HT1080 (cell line): Measurements from ENCODE around the gene ECM2. TPM values are rescaled to one million over a fixed set of nuclear protein-coding genes. Genes with fewer than 3 reads are reported as not detected.

Experiments used
- DNase-seq: peaks from one replicate; pipeline ENCODE4 v3.0.0-alpha.2; 2015; ENCODE audit warnings: low read depth
- total RNA-seq: library from RNA; depleted of rRNA; stranded (reverse); fragments of >200 nt; shearing (Covaris generic); gene quantifications from 2 replicates; pipeline ENCODE4 v1.2.3, GENCODE V29; 2014

Gene ECM2
- total RNA-seq, 1 experiment from 2014 or later, result 0.11 TPM

GRCh38 chr9:92501671-92502393, 34.0 kb downstream of the ECM2 start:
- DNase-seq, result peak; percentile 20

- no peak for DNase-seq
Observed at GRCh38 chr9:92500725-92501124, 35.1 kb downstream of the ECM2 start.

- DNase-seq, result no peak
Observed at GRCh38 chr9:92499701-92500100, 36.1 kb downstream of the ECM2 start.

GRCh38 chr9:92496396-92497176, 39.2 kb downstream of the ECM2 start:
- DNase-seq, result no peak

GRCh38 chr9:92494856-92495255, 40.9 kb downstream of the ECM2 start:
- no peak for DNase-seq

GRCh38 chr9:92493749-92494387, 41.9 kb downstream of the ECM2 start:
- DNase-seq, result no peak

GRCh38 chr9:92492781-92493401, 42.9 kb downstream of the ECM2 start:
- DNase-seq, result no peak

GRCh38 chr9:92488681-92489550, 46.9 kb downstream of the ECM2 start:
- peak; percentile 58 for DNase-seq

- no peak for DNase-seq
Observed at GRCh38 chr9:92486371-92486770, 49.4 kb downstream of the ECM2 start.

GRCh38 chr9:92484563-92484962, 51.2 kb downstream of the ECM2 start:
- DNase-seq, result no peak

GRCh38 chr9:92483627-92484545, 51.9 kb downstream of the ECM2 start:
- no peak for DNase-seq

- DNase-seq, result no peak
Observed at GRCh38 chr9:92482805-92483204, 53.0 kb downstream of the ECM2 start.

GRCh38 chr9:92482329-92482728, 53.5 kb downstream of the ECM2 start, which contains the start of gene ASPN:
ASPN (minus strand) TSS chr9:92482506.
- DNase-seq, result no peak

- no peak for DNase-seq
Observed at GRCh38 chr9:92480986-92481633, 54.7 kb downstream of the ECM2 start.

GRCh38 chr9:92480291-92480771, 55.5 kb downstream of the ECM2 start:
- no peak for DNase-seq

GRCh38 chr9:92479346-92479745, 56.4 kb downstream of the ECM2 start:
- DNase-seq, result no peak

- no peak for DNase-seq
Observed at GRCh38 chr9:92478783-92479182, 57.0 kb downstream of the ECM2 start.

GRCh38 chr9:92476962-92477361, 58.8 kb downstream of the ECM2 start:
- DNase-seq, result no peak

- no peak for DNase-seq
Observed at GRCh38 chr9:92474587-92474986, 61.2 kb downstream of the ECM2 start.
